HG03039 (cell line): Measurements from ENCODE around the gene HOXA5.

Source experiments
- ATAC-seq: cut with Tn5 transposase; IDR thresholded peaks from one replicate; pipeline ENCODE4 v1.9.1; 2021; ENCODE audit warnings: mild to moderate bottlenecking, moderate library complexity; ENCODE audit not compliant: unreplicated experiment

HOXA5 gene

GRCh38 chr7:27124096-27124901 lies 19.2 kb downstream of the HOXA5 start:
- ATAC-seq, result no peak

DNA sequence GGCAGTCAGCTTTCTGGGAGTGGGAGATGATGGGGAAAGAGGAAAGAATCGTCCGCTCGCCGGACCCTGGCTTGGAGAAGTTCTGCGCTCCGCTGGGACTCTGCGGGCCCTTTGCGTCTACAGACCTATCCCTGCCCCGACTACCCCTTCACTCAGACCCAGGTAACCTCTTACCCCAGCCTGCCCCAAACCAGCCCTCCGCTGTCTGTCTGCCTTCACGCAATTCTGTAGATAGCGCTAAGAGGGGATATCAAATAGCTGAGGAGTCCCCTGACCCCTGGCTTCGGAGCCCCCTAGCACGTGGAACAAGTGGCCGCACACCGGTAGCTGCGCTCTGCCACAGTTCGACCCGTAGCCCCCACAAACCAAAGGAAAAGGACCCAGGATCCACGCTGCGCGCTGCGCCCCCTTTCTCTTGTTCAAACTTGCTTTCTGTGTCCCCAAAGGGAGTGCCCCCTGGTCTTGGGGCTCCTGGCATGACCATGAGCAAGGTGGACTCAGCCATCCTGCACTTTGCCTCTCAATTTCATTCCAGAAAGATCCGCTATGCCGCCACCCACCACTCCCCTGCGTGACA lies 19.9 kb downstream of the HOXA5 start:
- ATAC-seq, result no peak

- ATAC-seq, result no peak
Measured at GRCh38 chr7:27123007-27123476, 20.4 kb downstream of the HOXA5 start.

DNA sequence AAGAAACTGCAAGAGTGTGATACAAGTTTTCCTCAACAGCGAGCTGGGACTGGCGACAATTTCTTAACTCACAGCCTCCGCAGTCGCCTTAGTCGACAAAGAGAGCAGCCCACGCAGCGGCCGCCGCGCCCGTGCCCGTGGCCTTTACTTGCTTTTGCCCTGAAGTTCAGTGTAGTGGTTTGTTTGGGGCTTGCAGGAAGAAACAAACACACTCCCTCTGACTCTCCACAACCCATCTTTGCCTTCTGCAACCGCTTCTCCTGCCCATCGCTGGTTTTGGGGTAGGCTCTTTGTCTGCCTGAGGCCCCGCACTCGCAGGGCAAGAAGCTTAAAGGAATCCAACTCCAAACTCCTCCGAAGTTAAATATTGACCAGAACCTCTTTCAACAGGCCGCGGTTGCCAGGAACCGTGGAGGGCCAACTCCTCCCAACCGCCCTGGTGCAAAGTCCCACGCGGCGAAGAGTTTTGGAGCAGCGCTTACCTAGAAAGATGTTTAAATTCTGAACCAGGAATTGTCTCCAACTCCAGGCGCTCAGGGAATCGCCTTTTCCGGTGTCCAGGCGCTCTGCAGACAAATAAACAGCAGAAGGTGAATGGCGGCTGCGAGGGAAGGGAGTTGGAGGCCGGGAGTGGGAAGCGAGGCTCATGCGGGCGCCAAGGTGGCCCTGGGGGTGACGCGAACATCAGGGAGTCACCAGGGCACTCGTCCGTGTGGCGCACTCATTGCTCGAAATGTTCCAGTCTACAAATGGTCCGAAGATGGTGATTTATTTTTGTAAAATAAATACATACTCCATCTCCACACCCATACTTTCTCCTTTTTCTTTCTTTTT lies 21.2 kb downstream of the HOXA5 start:
- ATAC-seq, result no peak

GRCh38 chr7:27121684-27122076 lies 21.8 kb downstream of the HOXA5 start:
- no peak for ATAC-seq

GRCh38 chr7:27119412-27119911 lies 24.0 kb downstream of the HOXA5 start:
- ATAC-seq, result no peak

DNA sequence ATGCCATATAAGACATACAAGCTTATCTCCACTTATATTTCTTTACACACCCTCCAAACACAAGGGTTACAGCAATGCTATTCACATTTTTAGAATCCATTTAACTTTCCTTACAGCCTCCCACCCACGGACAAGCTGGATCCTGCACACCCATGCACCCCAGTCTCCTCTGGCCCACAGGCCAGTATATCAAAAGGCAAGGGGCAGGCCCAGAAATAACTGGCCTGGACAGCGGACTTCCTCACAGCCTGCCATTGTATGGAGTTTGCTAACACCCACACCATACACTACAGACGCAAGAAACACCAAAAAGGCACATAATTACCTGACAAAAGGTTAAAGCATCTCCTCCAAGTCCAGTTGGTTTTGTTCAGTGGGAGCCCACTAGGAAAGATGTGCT lies 24.9 kb downstream of the HOXA5 start:
- no peak for ATAC-seq

DNA sequence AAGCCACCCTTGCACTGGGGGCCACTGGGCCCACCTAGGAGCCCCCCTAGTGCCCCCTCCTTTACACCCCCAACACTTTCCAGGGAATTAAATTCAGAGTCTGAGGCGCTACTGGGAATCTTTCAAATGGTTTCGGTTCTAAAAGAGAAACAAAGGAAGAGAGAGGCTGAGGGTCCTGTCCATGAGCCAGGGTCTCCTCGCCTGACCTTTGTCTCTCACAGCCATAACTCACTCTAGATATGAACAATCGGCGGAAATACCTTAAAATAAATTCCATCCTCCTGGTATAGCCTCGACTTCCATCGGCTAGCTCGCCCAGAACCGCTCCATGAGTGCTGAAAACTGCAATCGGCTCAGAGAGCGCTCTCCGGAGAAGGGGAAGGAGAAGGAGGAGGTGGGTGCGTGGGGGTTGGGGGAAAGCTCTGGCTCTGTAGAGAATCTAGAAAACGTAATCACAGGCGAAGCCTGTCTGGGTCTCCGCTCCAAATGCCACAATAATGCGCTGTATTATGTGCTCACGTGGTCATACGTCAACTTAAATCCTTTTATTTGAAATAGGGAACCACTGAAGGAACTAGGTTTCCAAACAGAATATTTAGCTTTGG lies 25.5 kb downstream of the HOXA5 start:
- ATAC-seq, result no peak

DNA sequence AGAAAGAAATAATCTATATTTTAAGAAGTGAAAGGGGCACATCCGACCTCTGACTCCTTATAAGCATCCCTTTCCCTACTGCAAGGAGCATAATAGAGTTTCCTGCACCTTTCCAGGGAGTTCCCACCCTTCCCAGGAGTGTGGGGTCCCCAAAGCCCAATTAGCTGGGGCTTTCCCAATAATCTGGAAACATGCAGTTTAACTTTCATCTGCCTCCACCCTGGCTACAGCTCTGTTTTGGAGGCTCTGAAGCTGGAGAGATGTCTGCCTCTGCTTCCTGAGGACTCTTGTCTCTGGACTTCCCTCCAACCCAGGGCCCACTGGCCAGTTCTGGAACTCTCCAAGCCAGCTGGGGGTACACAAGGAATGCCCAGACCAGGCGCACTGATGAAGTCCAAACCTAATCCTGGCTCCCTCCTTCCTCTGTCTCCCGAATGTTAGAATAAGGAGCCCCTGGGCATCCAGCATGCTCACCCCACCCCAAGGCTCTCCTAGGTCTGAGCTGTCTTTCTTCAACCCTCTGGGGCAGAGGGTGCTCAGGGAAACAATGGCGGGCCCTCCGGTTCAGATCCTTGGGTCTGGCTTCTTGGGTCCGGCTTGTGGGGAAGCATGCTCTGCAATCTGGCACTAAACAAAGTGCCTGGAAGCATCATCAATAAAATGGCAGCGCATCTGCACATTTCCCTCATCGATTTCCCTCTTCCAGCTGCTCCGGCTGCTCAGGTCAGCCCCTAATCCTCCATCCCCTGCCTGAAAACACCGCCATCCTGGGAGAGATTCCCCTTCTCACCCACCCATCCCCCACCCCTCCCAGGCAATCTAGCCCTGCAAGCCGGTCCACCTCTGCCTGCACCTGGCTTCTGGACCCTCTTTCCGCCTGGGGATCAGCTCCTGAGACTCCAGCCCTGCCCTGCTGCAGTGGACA lies 26.3 kb downstream of the HOXA5 start:
- no peak for ATAC-seq

- no peak for ATAC-seq
Measured at GRCh38 chr7:27116031-27116961, 27.2 kb downstream of the HOXA5 start.

DNA sequence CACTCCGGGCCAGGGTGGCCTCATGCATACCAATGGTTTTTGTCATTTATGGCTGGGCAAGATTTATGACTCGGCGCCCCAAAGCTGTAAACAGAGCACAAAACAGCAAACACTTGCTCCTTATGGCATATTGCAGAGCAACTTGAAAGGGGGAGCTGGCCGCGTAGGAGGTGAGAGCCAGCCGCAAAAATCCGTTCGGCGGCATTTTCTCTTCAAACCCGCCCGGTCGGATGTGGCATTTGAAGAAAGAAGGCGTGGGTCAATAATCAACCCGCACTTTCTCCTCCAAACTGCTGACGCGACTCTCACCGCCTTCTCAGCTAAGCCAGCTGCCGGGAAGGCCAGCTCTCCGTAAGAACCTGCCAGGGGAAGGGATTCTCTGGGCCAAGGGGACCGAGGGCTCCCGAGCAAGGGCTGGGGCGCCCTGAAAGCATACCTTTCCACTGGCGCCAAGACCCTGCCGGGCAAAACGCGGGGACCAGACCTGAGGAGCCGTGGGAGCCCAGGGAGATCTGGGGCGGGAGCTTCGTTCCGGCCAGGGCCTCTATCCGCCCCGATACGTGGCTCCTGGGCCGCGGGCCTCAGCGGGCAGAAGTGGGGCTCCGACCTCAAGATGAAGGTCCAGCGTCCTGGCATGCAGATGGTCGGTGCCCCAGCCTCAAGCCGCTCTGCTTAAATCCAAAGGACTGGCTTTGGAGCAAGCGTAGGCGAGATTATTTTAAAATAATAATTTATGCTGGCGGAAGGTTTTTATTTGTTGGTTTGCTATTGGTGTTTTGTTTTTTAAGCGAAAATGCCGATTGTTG lies 28.1 kb downstream of the HOXA5 start:
- ATAC-seq, result no peak

- ATAC-seq, result no peak
Measured at GRCh38 chr7:27114881-27115220, 28.6 kb downstream of the HOXA5 start.

GRCh38 chr7:27113991-27114769 lies 29.3 kb downstream of the HOXA5 start:
- no peak for ATAC-seq

- no peak for ATAC-seq
Measured at GRCh38 chr7:27112955-27113949, 30.2 kb downstream of the HOXA5 start.

DNA sequence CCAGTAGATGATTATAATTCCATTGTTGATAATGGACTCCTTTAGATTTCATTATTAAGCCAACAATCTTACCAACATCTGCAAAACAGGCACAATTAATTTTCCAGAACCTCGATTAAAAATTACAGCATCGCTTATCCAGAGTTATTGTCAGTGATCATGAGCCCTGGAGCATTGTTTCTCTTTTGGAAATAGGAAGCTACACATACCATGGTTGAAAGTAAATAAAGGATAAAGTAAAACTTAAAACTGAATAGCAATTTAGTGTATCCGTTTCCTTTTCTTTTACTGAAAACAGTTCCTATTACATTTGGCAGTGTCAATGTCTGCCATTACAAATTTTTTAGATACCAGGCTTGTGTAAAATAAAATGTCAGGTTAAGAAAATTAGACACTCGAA lies 31.1 kb downstream of the HOXA5 start:
- ATAC-seq, result no peak

DNA sequence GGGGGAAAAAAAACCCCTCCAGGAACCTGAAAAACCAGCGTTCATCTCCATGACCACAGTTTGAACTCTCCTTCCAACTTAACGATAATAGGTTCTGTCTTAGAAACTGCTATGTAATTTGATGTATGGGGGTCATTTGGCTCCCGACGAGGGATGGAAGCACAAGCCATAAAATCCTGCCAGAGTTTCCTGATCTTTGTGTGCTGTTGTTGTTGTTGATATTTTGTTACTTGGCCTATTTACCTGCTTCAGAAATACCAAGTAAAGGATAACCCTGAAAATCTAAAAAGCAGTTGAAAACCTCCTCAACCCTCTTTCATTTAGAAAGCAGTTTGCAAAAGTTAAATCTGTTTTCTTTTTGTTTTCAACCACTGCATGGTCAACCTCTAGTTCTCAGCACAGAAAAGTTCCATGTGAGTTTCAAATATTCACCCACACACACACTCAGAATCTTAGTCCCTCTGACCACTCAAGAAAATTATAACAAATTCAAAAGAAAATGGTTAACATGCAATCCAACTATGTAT lies 31.7 kb downstream of the HOXA5 start:
- no peak for ATAC-seq
